ENCODE measurements around the gene HMOX2.

The HMOX2 gene

GRCh38 chr16:4465977-4466779 lies 10.0 kb upstream of the HMOX2 start:
- DNase-seq: no peak

- no peak for DNase-seq
Observed at GRCh38 chr16:4467916-4468315, 8.3 kb upstream of the HMOX2 start.

GRCh38 chr16:4468972-4469371 lies 7.2 kb upstream of the HMOX2 start:
- DNase-seq: no peak

GRCh38 chr16:4471869-4472268 lies 4.3 kb upstream of the HMOX2 start:
- no peak for DNase-seq

- DNase-seq: no peak
Observed at GRCh38 chr16:4472880-4473279, 3.3 kb upstream of the HMOX2 start.

GRCh38 chr16:4474192-4474961 lies 1.8 kb upstream of the HMOX2 start, which contains the start of gene NMRAL1:
Gene NMRAL1 (minus strand): TSS chr16:4474625. CDS start chr16:4474132, 493 bp downstream.
- peak; percentile 36 to 78 for DNase-seq

- DNase-seq: no peak
Observed at GRCh38 chr16:4477966-4478365, 1.8 kb downstream of the HMOX2 start.

GRCh38 chr16:4481526-4481925 lies 5.3 kb downstream of the HMOX2 start:
- DNase-seq: no peak

- DNase-seq: no peak
Observed at GRCh38 chr16:4481963-4482362, 5.8 kb downstream of the HMOX2 start.

GRCh38 chr16:4486126-4486893 lies 10.1 kb downstream of the HMOX2 start:
- no peak for DNase-seq

- no peak for DNase-seq
Observed at GRCh38 chr16:4487955-4488498, 11.8 kb downstream of the HMOX2 start.

- no peak for DNase-seq
Observed at GRCh38 chr16:4488499-4488967, 12.3 kb downstream of the HMOX2 start.

- DNase-seq: no peak
Observed at GRCh38 chr16:4489030-4489429, 12.8 kb downstream of the HMOX2 start.

GRCh38 chr16:4491898-4492297 lies 15.7 kb downstream of the HMOX2 start:
- DNase-seq: no peak

GRCh38 chr16:4494746-4495490 lies 18.7 kb downstream of the HMOX2 start:
- DNase-seq: no peak

- no peak for DNase-seq
Observed at GRCh38 chr16:4495766-4496165, 19.6 kb downstream of the HMOX2 start.

- no peak for DNase-seq
Observed at GRCh38 chr16:4496305-4496704, 20.1 kb downstream of the HMOX2 start.

GRCh38 chr16:4498546-4499195 lies 22.5 kb downstream of the HMOX2 start:
- no peak for DNase-seq

GRCh38 chr16:4499196-4499555 lies 23.0 kb downstream of the HMOX2 start:
- DNase-seq: no peak

GRCh38 chr16:4500272-4500671 lies 24.1 kb downstream of the HMOX2 start:
- no peak for DNase-seq

GRCh38 chr16:4501071-4501478 lies 24.9 kb downstream of the HMOX2 start:
- no peak for DNase-seq

Measured in bone marrow (tissue), 2 donors.